H7 (cell line): ENCODE data around the gene PDZRN4. TPM values are rescaled to one million over a fixed set of nuclear protein-coding genes. Genes with fewer than 3 reads are reported as not detected.

Source experiments
- DNase-seq: peaks from one replicate; pipeline ENCODE4 v3.0.0; 2012
- H3K27me3 ChIP-seq: 2 replicates; pipeline ENCODE4 v1.6.0; 2011; ENCODE audit warnings: mild to moderate bottlenecking, low read length; ENCODE audit not compliant: control insufficient read depth, insufficient read depth
- H3K36me3 ChIP-seq: replicated peaks from 2 replicates; pipeline ENCODE4 v1.5.1; 2011; ENCODE audit warnings: low read length; ENCODE audit not compliant: control insufficient read depth, insufficient read depth
- H3K4me3 ChIP-seq: 2 replicates; pipeline ENCODE4 v1.5.1; 2011; ENCODE audit warnings: low read depth, mild to moderate bottlenecking, control low read depth, low read length, moderate library complexity; ENCODE audit not compliant: insufficient read depth
- total RNA-seq: library from RNA; depleted of rRNA; stranded (reverse); fragments of >200 nt; shearing (Covaris generic); gene quantifications from 2 replicates; pipeline ENCODE4 v1.2.3, GENCODE V29; 2014

Gene PDZRN4
- total RNA-seq, 1 experiment from 2014 or later = 0.17 TPM

DNA sequence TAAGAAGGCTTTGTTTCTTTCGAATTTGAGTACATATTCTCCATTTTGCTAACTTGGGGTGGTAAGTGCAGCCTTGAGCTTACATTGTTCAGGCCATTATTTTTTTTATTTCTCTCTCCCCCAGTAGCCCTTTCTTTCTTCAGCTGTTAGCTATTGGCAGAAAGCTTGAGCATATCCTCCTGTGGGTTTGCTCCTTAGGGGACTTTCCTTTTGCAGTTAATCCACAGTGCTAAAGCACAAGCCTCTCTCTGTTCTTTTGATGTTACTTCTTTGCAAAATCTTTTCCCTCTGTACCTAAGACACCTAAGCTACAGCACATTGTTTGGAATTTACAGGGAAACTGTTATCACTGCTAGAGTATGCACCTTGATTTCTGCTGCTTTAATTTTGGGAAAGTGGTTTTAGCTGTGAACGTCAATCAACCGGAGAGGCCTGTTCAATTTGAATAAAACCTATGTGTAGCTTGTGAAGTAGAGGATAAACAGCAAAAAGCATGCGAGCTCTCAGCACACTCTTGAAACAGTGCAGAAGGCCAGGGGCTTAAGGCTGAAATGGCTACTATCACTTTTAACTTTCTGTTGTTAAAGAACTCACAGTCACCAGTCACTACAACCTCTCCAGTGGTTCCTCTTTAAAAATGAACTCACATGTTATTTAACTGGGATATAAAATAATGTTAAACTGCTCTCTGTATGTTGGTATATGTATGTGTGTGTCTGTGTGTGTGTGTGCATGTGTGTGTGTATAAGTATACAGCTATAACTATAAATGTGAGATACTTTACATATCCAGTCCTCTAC lies 139.2 kb downstream of the PDZRN4 start:
- Histone ChIP-seq H3K27me3 (no peaks in the 10 kb centered on the region), H3K4me3 (no peak overlapping the region), H3K36me3 (no peaks in the 10 kb centered on the region)
- DNase-seq = peak; percentile 1

GRCh38 chr12:41333974-41334373 lies 145.9 kb downstream of the PDZRN4 start:
- peak; percentile 3 for DNase-seq
- Histone ChIP-seq H3K4me3 (no peak overlapping the region), H3K27me3 (no peaks in the 10 kb centered on the region), H3K36me3 (no peaks in the 10 kb centered on the region)

- no peak overlapping the region for H3K4me3 ChIP-seq
These were observed 146.3 kb downstream of the PDZRN4 start for GRCh38 chr12:41334390-41334789.

GRCh38 chr12:41336041-41336549 lies 148.0 kb downstream of the PDZRN4 start:
- H3K36me3 ChIP-seq = no peaks in the 10 kb centered on the region

More at GRCh38 chr12:41334390-41334789, 146.3 kb downstream of the PDZRN4 start:
- DNase-seq = no peak
- no peaks in the 10 kb centered on the region for H3K36me3 ChIP-seq
- H3K27me3 ChIP-seq = no peaks in the 10 kb centered on the region

DNA sequence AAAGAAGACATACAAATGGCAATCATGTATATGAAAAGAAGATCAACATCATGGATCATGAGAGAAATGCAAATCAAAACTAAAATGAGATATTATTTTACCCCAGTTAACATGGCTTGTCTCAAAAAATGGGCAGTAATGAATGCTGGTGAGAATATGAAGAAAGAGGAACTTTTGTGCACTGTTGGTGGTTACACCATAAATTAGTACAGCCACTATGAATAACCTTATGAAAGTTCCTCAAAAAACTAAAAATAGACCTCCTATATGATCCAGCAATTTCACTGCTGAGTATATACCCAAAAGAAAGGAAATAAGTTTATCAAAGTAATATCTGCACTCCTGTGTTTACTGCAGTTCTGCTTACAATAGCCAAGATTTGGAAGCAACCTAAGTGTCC lies 151.7 kb downstream of the PDZRN4 start:
- DNase-seq = no peak
- Histone ChIP-seq H3K4me3 (no peak overlapping the region), H3K27me3 (no peaks in the 10 kb centered on the region), H3K36me3 (no peaks in the 10 kb centered on the region)

More at GRCh38 chr12:41336041-41336549, 148.0 kb downstream of the PDZRN4 start:
- no peak for DNase-seq
- Histone ChIP-seq H3K27me3 (no peaks in the 10 kb centered on the region), H3K4me3 (no peak overlapping the region)

DNA sequence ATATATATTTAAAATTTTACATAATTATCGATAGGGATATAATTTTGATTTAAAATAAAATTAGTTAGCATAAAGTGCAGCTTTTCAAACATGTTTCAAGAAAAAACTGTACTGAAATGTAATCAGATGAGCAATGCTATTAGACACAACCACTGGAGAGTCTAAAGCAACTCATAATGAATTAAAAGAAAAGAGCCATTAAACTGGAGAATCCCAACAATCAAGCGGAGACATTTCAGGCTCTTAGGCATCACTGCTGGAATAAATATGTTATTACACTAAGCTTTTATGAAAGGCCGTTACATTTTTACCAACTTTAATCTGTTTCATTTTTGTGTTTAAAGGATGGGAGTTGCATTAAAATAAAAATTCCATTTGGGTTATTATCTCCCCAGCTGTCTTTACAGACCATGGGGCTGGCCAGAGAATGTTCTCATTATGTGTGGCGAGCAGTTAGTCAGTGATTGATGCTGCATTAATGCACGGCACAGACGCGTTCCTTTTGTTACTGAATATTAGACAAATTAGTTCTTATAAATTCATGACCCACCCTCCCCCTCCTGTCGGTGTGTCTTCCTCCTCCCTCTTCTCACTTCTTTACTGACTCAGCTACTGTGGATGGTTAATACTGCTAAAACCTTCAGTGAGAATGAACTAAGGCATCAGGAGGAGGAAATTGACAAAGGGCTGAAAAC lies 156.8 kb downstream of the PDZRN4 start:
- Histone ChIP-seq H3K27me3 (no peaks in the 10 kb centered on the region), H3K36me3 (no peaks in the 10 kb centered on the region), H3K4me3 (no peak overlapping the region)
- DNase-seq = no peak

DNA sequence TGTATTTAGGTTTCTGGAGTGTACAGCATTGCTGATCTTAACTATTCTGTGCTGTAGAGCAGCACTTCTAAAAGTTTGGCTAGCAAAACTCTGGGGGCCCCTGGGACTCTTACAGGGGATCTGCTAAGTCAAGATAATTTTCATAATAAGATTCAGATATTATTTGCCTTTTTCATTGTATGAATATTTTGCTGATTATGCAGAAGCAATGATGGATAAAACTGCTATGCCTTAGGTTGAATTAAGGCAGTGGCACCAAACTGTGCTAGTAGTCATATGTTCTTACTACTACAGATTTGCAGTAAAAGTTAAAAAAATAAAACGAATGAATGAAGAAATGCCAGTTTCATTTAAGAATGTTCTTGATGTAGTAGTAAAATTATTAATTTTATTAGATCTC lies 160.1 kb downstream of the PDZRN4 start:
- no peak for DNase-seq
- Histone ChIP-seq H3K27me3 (no peaks in the 10 kb centered on the region), H3K4me3 (no peak overlapping the region), H3K36me3 (no peaks in the 10 kb centered on the region)

DNA sequence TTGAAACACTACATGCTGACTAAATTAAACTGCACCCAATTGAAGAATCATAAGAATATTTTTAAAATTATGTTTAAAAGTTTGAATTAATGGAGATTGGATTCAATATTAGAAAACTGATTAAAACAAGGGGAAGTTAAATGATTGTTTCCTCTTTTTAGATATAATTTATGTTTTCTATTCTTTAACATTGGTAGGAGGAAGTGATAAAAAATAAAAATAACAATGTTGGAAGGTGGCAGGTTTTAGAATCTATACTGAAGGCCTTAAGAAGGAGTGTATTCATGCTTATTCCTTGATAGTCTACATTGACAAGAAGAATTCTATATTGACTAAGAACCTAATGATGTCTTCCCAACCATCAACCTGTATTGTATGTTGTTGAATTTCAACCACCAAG lies 168.1 kb downstream of the PDZRN4 start:
- no peak for DNase-seq

GRCh38 chr12:41361738-41362137 lies 173.6 kb downstream of the PDZRN4 start:
- DNase-seq = no peak
- H3K4me3 ChIP-seq = no peak overlapping the region
- H3K27me3 ChIP-seq = no peaks in the 10 kb centered on the region
- no peaks in the 10 kb centered on the region for H3K36me3 ChIP-seq

More for the DNA sequence above, 168.1 kb downstream of the PDZRN4 start:
- no peaks in the 10 kb centered on the region for H3K36me3 ChIP-seq
- H3K27me3 ChIP-seq = no peaks in the 10 kb centered on the region
- H3K4me3 ChIP-seq = no peak overlapping the region

- Histone ChIP-seq H3K27me3 (no peaks in the 10 kb centered on the region), H3K36me3 (no peaks in the 10 kb centered on the region), H3K4me3 (no peak overlapping the region)
- DNase-seq = no peak
These were observed 174.4 kb downstream of the PDZRN4 start for GRCh38 chr12:41362510-41362909.

GRCh38 chr12:41362931-41363330 lies 174.8 kb downstream of the PDZRN4 start:
- Histone ChIP-seq H3K4me3 (no peak overlapping the region), H3K36me3 (no peaks in the 10 kb centered on the region), H3K27me3 (no peaks in the 10 kb centered on the region)
- no peak for DNase-seq

DNA sequence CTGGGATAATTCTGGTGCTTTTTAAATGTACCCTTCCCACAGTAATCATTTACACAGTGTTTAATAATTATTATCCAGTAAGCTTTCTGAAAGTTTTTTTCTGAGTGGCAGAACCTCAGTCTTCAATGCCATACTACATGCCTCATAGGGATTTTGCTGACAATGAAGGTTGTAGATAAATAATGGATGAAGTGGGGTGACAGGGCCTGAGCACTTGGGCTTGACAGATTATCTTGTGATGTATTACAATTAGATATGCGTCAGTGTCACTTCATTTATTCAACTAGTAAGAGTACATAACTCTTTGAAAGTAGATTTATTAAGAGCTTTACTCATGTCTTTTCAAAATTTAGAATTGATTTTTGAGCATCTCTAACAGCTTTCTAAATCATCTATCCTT lies 176.1 kb downstream of the PDZRN4 start:
- DNase-seq = no peak
- no peaks in the 10 kb centered on the region for H3K27me3 ChIP-seq
- H3K4me3 ChIP-seq = no peak overlapping the region
- no peaks in the 10 kb centered on the region for H3K36me3 ChIP-seq

DNA sequence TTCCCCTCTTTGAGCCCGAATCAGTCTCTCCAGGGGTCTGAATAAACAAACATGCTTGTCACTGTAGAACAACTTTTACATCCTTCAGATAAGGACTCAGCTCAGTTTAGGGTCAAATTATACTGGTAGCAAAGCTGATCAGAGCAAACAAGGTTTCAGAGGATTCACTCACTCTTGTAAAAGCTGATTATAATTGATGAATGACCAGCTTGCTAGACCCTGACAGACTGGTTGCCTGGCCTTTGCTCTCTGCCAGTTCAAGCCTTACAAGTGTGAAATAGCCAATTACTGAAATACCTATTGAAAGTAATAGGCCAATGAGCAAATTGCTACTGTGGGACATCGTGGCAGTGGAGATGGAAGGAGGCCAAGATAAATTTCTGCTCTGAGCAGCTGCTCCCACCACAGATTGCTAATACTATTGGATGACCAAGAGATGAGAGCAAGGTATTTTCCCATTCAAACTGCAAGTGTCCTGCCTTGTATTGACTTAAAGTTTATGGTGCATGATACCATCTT lies 177.6 kb downstream of the PDZRN4 start:
- Histone ChIP-seq H3K4me3 (no peak overlapping the region), H3K27me3 (no peaks in the 10 kb centered on the region), H3K36me3 (no peaks in the 10 kb centered on the region)
- DNase-seq = no peak

GRCh38 chr12:41367726-41368405 lies 179.7 kb downstream of the PDZRN4 start:
- Histone ChIP-seq H3K4me3 (no peak overlapping the region), H3K36me3 (no peaks in the 10 kb centered on the region), H3K27me3 (no peaks in the 10 kb centered on the region)
- DNase-seq = peak; percentile 0
